ENCODE data around the gene MYH9. TPM values are rescaled to one million over a fixed set of nuclear protein-coding genes. Genes with fewer than 3 reads are reported as not detected.

MYH9 gene
- total RNA-seq, 1 donor from 2014 or later: 204 TPM

DNA sequence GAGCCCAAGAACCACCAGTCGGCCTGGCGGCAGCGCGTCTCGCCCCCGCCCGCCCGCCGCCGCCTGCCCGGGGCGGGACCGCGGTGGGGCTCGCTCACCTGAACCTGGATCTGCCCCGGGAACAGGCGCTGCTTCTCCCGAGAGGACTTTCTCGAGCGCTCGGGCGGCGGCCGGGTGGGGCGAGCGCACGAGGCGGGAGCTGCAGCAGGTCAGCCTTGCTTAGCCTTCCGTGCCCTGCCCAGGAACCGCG lies 133 bp downstream of the MYH9 start:
- ATAC-seq: peak; percentile 3
- no peak for DNase-seq (ENCODE audit: low spot score)

DNA sequence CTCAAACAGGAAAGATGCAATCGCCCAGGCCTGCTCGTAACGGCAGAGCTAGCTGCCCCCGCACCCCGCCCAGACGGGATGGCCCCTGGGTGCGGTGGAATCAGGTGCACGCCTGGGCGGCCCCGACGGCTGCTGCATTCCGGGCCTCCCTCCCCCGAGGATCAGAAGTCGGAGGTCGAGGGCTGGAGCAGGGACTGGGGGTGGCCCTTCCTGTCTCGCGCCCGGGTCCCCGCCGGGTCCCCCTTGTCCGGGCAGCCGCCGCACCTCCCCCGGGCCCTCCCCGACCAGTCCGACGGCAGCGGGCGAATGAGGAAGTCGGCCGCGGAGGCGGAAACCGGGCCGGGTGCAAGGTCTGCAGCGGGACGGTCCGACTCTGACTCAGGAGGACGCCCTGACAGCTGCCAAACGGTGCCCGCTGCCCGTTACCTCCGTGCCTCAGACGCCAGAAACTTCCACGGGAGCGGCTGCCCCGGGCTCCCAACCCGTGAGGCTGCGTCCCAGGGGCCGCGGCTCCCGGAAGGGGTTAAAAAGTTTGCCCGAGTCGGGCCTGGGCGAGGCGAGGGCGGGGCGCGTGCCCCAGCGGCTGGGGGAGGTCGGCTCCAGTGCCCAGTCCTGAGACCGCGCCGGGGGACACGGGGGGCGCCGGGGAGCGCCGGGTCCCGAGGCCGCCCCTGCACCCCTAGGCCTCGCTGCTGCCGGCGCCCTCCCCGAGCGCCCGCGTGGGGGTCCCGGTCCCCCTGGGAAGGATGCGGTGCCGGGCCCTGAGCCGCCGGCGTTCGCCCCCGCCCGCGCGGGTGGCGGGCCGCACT lies 663 bp downstream of the MYH9 start:
- peak; percentile 80 for DNase-seq (ENCODE audit: low spot score)
- ATAC-seq: peak; percentile 16

DNA sequence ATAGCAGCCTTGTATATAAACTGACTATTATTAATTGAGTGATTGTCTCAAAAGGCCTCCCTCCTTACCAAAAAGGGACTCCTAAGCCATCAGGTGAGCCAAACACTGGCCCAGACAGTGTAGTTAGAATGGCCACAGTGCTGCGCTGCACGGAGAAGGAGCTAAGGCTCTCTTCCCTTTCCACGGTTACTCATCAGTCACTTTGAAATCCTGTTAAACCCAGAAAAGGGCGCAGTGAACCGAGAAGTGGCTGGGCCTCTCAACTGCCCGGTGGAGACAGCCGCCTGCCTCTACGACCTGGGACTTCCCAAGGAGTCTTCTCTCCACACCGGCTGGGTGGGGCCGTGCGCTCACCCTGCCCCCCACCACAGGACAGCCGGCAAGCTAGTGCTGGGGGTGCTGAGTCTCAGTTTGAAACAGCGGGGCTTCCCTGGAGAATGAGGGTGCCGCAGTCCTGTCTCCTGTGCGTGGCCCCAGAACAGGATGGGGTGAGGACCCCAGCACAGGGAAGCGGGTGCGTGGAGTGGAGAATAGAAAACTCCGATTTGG lies 1.3 kb downstream of the MYH9 start:
- peak; percentile 65 for DNase-seq (ENCODE audit: low spot score)
- peak; percentile 1 for ATAC-seq

DNA sequence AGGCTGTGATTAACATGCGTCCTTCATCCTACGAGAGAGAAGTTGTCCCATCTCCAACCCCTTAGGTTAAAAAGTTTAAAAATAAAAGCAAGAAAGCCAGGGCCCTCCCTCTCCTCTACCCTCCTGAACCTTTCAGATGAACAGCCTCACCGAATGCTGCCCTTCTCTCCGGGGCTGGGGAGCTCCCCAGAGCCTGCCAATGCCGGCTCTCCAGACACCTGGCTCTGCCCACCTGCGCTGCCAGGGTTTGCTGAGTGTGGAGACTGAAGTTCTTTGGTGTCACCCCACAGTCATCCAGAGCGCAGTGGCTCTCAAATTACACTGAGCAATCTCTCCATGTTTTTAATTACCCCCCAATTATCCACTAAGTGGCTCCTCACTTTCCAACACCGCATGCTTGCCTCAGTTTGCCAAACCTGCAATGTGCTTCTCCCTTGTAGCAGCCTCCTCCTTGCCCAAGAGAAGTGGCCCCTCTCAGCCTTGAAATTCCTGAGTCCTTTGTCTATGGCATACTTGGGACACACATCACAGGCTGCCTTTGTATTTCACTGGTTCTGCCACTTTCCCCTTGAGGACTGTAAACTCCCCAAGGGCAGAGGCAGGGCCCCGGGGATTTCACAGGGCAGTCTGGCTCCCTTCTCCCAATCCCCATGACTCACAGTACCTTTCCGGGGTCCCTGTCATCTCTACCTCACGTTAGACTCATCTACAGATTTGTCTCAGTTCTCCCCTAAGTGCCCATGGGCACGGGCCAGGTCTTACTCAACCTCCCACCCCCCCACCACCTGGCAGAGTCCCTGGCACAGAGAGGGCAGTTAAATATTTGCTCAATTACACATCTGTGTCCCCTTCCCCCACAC lies 2.0 kb downstream of the MYH9 start:
- ATAC-seq (peak; percentile 49), DNase-seq (ENCODE audit: low spot score) (peak; percentile 92)

DNA sequence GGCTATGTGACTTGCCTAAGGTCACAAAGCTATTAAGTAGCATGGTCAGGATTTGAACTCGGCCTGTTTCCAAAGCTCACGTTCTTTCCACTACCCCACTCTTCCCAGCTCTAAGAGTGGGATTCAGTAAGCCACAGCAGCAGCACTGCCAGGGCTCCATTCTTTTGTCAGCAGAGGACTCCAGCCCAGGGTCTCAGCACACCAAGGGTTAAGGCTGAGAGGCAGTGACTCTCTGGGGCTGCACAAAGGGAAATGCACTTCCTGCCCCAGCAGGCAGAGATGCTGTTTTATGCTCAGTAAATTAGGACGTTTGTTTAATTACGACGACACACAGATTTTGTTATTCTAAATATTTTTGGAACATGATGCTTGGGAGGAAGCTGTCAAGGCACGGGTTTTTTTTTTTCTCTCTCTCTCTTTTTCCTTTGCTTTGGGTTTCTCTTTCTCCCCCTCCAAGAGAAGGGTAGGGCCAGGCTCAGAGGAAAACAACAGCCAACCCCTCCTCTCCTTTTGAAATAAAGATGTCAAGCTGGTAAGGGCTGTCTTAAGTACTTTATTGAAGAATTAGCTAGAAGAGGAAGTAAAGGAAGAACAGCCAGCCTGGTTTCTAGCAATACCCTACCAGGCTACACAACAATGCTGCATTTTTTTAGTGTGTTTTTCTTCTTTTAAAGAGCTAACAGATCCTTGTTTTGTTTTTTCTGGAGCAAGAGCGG lies 2.8 kb downstream of the MYH9 start:
- ATAC-seq: no peak

DNA sequence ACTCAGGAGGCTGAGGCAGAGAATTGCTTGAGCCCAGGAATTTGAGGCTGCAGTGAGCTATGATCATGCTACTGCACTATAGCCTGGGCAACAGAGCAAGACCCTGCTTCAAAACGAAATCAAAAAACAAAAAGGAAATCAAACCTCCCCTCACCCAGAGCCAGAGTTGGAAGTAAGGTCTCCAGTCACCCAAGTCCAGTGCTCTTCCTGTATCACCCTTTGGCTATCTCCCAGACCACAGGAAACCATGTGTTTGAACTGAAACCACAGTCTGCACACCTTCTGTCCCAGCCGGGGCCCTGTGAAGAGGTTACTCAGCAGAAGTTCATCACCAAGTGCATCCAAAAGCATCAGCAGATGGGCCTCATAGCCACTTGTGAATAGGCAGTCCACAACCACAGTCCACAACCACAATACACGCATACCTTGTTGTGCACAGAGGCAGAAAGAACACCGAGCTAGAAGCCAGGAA lies 4.6 kb downstream of the MYH9 start:
- DNase-seq (ENCODE audit: low spot score) (peak; percentile 53), ATAC-seq (no peak)

More for the DNA sequence above, 2.8 kb downstream of the MYH9 start:
- no peak for DNase-seq (ENCODE audit: low spot score)

DNA sequence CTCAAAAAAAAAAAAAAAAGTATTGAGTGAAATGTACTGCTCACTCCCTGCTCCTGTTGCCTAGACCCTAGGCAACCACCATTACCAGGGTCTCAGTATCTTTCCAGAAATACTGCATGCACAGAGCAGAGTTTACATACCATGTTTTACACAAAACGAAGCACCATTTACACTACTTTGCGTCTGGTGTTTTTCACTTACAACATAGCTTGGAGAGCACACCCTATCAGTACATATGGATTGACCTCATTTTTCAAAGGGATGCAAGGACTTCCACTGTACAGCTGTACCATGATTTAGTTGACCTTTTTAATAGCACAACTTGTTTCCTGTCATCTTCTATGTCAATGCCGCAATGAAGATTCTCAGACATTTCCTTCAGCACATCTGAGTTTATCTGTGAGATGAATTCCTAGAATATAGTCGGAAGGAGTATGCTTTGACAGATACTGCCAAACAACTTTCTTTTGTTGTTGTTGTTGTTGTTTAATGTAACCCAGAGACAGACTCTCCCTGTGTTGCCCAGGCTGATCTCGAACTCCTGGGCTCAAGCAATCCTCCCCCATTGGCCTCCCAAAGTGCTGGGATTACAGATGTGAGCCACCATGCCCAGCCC lies 6.1 kb downstream of the MYH9 start:
- ATAC-seq (no peak), DNase-seq (ENCODE audit: low spot score) (no peak)

DNA sequence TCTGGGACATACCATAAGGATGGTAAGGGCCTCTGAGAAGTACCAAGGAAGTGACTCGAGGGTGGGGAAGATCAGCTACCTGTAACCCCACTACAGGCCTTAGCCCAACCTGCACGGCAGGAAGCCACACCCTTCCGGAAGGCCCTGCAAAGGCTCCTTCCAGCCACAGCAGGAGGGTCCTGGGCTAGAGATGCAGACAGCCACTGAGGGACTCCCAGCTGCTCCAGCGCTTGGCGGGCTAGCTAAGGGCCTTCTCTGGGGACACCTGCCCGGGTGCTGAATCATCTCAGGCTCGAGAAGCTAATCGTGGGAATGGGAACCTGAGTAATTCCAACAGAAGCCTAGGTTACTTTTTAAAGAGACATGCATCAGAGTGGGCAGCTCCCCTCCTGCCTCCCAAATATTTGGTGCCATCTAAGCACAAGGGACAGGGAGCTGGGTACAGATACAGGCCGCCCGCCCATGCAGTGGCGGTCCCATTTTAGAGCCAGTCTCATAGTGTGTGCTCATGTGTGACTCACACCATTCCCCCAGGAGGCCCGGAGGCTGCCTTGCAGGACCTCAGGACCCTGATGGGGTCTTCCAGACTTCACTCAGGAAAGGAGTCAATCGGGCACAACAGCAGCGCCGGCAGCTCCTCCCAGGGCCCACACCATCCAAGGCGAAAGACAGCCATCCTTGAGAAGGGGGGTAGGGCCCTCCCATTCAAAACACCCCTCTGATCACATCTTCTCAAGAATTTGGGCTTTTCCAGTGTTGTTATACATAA lies 8.0 kb downstream of the MYH9 start:
- no peak for DNase-seq (ENCODE audit: low spot score)

DNA sequence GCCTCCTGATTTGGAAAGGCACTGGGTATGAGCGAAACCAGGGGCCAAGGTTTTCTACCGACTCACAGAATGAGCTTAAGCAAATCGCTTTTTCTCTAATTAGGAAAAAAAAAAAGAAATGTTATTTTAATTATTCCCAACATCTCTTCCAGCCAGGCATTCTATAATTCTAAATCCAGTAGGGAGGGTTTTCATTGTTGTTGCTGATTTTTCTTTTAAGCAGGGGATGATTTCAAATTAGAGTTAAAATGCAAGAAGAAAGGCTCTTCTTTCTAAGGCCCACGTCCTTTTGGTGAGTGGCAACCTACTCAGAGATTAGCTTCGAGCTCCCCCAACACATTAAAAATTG lies 8.9 kb downstream of the MYH9 start:
- ATAC-seq: no peak
- no peak for DNase-seq (ENCODE audit: low spot score)

More for the DNA sequence above, 8.0 kb downstream of the MYH9 start:
- no peak for ATAC-seq

DNA sequence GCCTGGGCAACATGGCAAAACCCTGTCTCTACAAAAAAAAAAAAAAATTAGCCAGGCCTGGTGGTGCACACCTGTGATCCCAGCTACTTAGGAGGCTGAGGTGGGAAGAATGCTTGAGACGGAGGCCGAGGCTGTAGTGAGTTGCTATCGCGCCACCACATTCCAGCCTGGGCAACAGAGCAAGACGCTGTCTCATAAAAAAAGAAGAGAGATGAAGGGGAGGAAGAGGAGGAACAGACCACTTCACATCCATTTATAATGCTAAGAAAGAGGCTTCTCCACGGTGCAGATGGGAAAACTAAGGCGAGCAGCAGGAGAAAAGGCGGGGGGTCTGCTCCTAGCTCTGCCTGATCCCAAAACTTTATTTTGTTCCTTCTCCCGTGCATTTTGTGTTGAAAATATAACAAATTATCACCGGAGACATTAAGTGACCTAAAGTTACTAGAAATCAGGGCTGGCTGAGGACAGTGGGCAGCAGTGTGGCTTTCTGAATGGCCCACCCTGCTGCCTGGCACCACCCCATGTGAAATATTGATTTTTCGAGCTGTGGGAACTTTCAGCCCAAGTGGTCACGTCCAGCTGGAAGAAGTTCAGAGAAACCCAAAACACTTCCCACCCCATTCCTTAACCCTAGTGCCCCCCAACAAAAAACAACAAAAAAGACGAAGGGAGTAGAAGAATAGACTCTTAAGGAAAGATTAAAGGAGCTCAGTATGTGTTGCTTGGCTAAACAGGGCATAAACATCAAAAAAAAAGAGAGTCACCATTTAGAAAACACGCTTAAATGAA lies 9.5 kb downstream of the MYH9 start:
- no peak for DNase-seq (ENCODE audit: low spot score)
- ATAC-seq: no peak

DNA sequence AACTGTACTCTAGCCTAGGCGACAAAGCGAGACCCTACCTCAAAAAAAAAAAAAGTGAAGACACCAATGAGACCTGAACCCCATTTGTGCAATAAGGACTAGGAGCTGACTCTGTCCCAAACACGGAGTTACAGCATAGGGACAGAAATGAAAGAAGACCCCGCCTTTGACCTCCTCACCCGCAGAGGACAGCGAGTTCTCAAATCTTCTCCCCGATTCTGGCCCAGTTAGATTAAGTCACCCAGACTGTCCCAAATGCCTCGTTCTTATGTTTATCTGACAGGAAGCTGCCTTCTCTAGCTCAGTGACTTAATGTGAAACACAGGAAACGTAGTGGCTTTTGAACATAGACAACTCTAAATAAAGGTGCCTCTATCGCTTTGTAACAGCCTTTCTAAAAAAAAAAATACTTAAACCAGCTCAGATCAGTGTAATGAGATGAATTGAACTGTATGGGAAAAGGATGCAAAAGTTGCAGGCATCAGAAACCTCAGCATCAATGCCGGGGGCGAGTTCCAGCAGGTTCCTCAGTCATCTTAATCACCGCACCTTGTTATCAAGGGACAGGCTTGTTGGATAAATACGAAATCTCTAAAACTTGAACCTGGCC lies 10.6 kb downstream of the MYH9 start:
- ATAC-seq (peak; percentile 14), DNase-seq (ENCODE audit: low spot score) (no peak)

DNA sequence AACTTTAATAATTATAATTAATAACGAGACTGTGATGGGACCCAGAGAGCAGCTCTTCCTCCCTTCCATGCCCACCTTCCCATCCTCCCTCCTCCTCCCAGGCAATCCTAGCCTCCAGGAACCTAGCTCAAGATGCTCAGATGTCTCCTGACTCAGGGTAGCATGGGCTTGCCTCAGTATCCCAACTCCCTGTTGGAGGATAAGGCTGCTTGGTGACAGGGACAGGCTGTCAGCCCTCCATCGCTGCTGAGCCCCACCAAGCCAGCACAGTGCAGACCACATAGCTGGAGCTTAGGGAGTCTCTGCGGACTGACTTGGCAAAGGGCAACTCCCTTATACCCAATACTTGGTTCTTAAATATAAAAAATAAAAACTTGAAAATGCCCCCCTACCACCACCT lies 11.5 kb downstream of the MYH9 start:
- ATAC-seq: no peak

DNA sequence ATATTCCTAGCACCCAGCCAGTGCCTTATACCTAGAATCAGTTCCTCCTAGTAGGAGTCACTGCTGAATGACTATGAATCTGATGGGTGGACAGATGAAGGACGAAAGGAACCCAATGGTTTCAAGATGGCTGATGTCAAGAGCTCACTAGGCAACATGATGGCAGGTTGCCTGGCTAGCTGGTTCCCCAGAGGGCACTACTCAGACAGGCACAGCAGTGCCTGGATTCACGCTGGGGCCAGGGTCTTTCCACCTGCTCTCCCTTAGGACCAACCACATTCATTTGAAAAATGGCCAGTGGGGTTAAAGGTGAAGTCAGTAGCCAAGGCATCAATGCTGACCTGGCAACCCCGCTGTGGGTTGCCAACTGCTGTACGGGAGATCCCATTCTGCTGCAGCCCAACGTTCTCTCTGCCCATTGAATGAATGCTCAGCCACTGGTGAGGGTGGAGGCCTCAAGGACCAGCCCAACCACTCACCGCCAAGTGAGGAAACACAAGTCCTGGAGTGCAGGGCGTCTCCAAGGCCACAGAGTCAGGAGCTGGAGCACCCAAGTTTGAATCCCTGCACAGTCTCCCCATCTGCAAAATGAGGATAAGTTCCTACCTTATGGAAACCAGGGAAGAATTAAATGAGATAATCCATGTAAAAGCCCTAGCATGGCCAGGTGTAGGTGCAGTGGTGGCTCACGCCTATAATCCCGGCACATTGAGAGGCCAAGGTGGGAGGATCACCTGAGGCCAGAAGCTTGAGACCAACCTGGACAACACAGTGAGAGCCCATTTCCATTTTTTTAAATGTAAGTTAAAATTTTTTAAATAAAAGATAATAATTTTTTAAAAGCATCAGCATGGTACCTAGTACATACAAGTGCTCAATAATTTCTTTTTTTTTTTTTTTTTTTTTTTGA lies 12.4 kb downstream of the MYH9 start:
- ATAC-seq (peak; percentile 28), DNase-seq (ENCODE audit: low spot score) (no peak)

More for the DNA sequence above, 11.5 kb downstream of the MYH9 start:
- no peak for DNase-seq (ENCODE audit: low spot score)

DNA sequence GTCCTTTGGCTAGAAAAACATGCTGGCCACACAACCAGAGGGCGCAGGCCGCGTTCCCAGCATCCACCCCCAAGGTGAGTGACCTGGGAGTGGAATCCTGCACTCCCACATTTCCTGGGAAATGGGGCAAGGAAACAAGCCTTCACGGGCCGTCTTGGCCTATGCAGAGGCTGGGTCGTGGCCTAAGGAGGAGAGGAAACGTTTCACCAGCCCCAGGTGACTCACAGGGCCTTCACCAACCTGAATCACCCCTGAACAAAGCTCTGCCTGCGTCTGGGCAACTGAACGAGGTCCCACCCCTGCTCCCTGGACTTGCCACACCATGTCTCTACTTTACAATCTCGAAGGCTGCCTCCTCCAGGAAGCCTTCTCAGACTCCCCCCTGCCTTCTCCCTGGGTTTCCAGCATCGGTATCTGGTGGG lies 13.2 kb downstream of the MYH9 start:
- DNase-seq (ENCODE audit: low spot score): peak; percentile 68

DNA sequence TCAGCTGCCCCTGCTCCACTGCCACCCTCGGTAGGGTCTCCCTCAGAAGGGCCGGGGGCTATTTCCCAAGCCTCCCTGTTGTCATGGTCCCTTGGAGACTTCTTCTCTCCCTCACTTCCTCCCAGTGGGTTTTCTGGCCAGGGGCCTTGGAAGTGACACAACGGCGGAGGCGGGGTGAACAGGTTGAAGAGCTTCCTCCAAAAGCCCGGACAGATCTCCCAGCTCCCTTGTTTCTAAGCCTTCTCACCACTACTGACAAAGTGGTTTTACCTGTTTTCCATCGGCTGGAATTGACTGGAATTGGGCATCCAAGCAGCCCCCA lies 14.5 kb downstream of the MYH9 start:
- peak; percentile 53 for DNase-seq (ENCODE audit: low spot score)
- ATAC-seq: no peak

More for the DNA sequence above, 13.2 kb downstream of the MYH9 start:
- peak; percentile 54 for ATAC-seq

DNA sequence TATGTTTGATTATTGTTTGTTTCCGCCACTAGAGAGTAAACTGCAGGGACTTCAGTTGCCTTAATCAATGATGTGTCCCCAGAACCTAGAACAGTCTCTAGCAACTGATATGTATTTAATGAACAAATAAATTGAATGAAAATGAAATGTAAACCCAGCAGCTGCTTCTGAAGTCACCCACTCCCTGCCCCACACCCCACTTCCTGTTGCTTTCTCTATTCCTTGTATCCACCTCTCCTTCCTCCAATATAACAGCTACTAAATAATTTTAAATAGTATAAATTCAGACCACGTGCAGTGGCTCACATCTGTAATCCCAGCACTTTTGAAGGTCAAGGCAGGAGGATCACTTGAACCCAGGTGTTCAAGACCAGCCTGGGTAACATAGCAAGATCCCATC lies 15.8 kb downstream of the MYH9 start:
- DNase-seq (ENCODE audit: low spot score) (no peak), ATAC-seq (no peak)

DNA sequence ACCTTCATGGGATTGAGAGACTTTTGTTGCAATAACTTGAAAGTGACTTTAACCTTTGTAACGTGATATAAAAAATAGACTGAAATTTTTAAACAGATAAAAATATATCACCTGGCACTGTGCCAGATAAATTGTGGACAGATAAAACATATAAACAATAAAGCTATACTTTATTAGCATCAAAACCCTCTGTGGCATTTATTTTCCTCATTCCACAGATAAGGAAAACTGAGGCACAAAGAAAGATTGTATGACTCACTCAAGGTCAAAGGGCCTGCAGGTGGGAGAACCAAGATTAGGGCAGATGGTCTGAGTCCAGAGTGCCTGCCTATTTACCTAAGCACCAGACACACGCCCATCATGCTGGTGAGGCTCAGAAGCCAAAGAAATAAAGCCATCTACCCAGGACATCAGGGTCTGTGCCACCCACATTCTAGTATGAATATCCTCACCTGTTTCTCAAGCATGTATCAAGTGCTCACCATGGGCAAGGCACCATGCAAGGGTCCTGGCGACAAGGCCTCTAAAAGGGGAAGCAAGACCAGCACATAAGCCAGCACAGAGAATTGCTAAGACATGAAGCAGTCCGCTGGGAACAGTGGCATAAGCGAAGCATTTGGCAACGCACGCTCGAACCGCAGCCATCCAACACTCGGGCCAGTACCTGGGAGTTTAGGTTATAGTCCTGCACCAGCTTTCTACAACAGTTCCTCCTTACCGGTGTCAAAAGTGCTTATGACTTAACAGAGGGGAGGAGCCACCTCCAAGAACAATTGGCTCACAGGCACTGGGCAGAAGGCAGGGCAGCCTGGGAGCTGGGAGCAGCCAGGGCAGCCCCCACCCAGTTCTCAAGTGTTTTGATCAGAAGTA lies 17.6 kb downstream of the MYH9 start:
- DNase-seq (ENCODE audit: low spot score): peak; percentile 58
- ATAC-seq: peak; percentile 69
